ENCODE measurements around the gene CAMK2B. TPM values are rescaled to one million over a fixed set of nuclear protein-coding genes. Genes with fewer than 3 reads are reported as not detected.

Gene CAMK2B
- total and polyA plus RNA-seq, 4 donors, result 2.4 to 12.8 (median 4.4) TPM; not detected in 1

DNA sequence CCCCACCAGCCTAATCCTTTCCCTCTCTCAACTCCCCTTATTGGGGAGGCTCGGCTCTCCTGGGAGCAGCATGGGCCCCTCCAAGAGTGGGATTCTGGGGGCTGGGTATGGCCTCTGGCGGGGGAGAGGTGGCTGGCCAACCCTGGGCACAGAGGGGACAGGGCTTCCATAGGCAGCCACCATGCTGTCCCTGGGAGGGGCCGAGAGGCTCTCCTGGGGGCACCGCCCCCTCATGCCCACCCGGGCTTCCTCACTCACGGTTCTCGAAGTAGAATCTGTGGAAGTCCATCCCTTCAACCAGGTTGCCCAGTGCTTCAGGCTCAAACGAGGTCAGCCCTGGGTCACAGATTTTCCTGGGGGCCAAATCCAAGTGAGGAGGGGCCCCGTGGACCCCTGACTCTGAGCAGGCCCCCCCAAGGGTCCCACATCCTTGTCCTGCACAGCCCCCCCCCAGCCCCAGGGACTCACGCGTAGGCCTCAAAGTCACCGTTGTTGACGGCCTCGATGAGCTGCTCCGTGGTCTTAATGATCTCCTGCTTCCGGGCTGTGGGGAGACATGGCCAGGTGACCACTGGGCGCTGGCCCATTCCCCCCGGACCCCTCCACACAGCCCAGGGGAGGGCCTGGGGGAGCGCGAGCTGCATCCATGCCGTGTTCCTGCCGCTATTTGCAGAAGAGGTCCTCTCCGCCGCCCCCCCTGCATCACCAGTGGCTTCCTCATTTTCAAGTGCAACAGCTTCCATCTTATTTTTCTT, 104.9 kb downstream of the CAMK2B start:
- intact Hi-C loops (cut with DNase I), result no loop called here
- H3K27me3 ChIP-seq (ENCODE audit: control insufficient read depth in 1 of 2, insufficient read depth in 2 of 2, low read length in 1 of 2), result no peaks in the 10 kb centered on the region
- peaks cover 3% of the 10 kb centered on the region for H3K9me3 ChIP-seq (ENCODE audit: control insufficient read depth, low read length)
- ATAC-seq (ENCODE audit: low FRiP score) (no peak), DNase-seq (peak; percentile 40 to 59)
- no peaks in the 10 kb centered on the region for H3K36me3 ChIP-seq (ENCODE audit: control insufficient read depth in 1 of 2, insufficient read depth in 2 of 2, low read length in 1 of 2)
- H3K4me3 ChIP-seq (ENCODE audit: low read length in 2 of 2), result no peak overlapping the region
- no peak overlapping the region for H3K27ac ChIP-seq (ENCODE audit: low read depth in 1 of 2, low read length in 2 of 2)
- WGBS, 2 donors, result 89 to 93% methylated on average over 24 of the region's 24 CpGs
- H3K4me1 ChIP-seq (ENCODE audit: control insufficient read depth in 1 of 2, insufficient read depth in 2 of 2, low read length in 2 of 2), result no peaks in the 10 kb centered on the region

GRCh38 chr7:44220046-44220357, 105.4 kb downstream of the CAMK2B start:
- ATAC-seq (ENCODE audit: low FRiP score) (no peak), DNase-seq (peak in 1 of 2 donors; percentile 74)
- H3K27ac ChIP-seq (ENCODE audit: low read depth in 1 of 2, low read length in 2 of 2), result no peak overlapping the region
- no peaks in the 10 kb centered on the region for H3K27me3 ChIP-seq (ENCODE audit: control insufficient read depth in 1 of 2, insufficient read depth in 2 of 2, low read length in 1 of 2)
- H3K4me1 ChIP-seq (ENCODE audit: control insufficient read depth in 1 of 2, insufficient read depth in 2 of 2, low read length in 2 of 2), result no peaks in the 10 kb centered on the region
- H3K9me3 ChIP-seq (ENCODE audit: control insufficient read depth, low read length), result peaks cover 3% of the 10 kb centered on the region
- H3K36me3 ChIP-seq (ENCODE audit: control insufficient read depth in 1 of 2, insufficient read depth in 2 of 2, low read length in 1 of 2), result no peaks in the 10 kb centered on the region
- no peak overlapping the region for H3K4me3 ChIP-seq (ENCODE audit: low read length in 2 of 2)
- 92 to 93% methylated on average over 26 of the region's 26 CpGs for WGBS, 2 donors
- intact Hi-C loops (cut with DNase I), result no loop called here

GRCh38 chr7:44219371-44220045, 105.9 kb downstream of the CAMK2B start:
- peak in 1 of 2 donors; percentile 35 for DNase-seq
- no peaks in the 10 kb centered on the region for H3K27me3 ChIP-seq (ENCODE audit: control insufficient read depth in 1 of 2, insufficient read depth in 2 of 2, low read length in 1 of 2)

DNA sequence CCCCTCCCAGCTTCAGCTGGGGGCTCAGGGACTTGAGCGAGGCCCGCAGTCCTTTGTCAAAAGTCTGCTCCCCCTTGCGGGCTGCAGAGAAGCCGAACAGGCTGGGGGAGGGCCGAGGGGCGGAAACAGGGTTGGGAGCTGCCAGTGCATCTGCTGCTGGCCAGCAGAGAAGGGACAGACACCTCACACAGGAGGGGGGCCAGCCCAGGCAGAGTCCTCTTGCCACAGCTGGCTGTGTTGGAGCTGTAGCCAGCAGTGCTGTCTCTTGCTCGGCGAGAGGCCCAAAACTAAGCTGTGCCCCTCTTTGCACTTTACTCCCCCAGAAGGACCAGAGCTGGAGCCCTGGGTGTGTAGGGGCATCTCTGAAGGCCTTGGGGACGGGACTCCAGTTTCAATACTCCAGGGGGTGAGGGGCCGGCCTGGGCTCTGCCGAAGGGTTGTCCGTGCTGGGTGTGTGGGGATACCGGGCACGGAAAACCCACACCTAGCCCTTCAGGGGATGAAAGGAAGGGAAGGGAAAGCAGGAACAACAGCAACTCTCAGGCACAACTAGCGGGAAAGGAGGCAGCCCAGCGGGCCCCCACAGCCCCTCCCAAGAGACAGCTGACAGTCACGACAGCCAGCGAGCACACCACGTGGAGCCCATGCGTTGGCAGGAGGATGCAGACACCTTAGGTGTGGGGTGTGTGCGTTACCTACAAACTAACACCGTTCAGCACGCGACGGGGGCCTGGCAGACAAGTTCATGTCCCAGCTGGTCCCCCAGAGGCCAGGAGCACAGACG, 106.8 kb downstream of the CAMK2B start:
- Histone ChIP-seq H3K9me3 (ENCODE audit: control insufficient read depth, low read length) (peaks cover 3% of the 10 kb centered on the region), H3K36me3 (ENCODE audit: control insufficient read depth in 1 of 2, insufficient read depth in 2 of 2, low read length in 1 of 2) (no peaks in the 10 kb centered on the region), H3K27ac (ENCODE audit: low read depth in 1 of 2, low read length in 2 of 2) (no peak overlapping the region), H3K4me3 (ENCODE audit: low read length in 2 of 2) (no peak overlapping the region), H3K4me1 (ENCODE audit: control insufficient read depth in 1 of 2, insufficient read depth in 2 of 2, low read length in 2 of 2) (no peaks in the 10 kb centered on the region), H3K27me3 (ENCODE audit: control insufficient read depth in 1 of 2, insufficient read depth in 2 of 2, low read length in 1 of 2) (no peaks in the 10 kb centered on the region)
- ATAC-seq (ENCODE audit: low FRiP score), result no peak
- intact Hi-C loops (cut with DNase I), result no loop called here
- DNase-seq, result peak in 1 of 2 donors; percentile 34
- 82 to 85% methylated on average over 26 of the region's 26 CpGs for WGBS, 2 donors

More at GRCh38 chr7:44219371-44220045, 105.9 kb downstream of the CAMK2B start:
- ATAC-seq (ENCODE audit: low FRiP score), result no peak
- H3K4me1 ChIP-seq (ENCODE audit: control insufficient read depth in 1 of 2, insufficient read depth in 2 of 2, low read length in 2 of 2), result no peaks in the 10 kb centered on the region
- intact Hi-C loops (cut with DNase I), result no loop called here
- 94 to 95% methylated on average over 18 of the region's 18 CpGs for WGBS, 2 donors
- H3K36me3 ChIP-seq (ENCODE audit: control insufficient read depth in 1 of 2, insufficient read depth in 2 of 2, low read length in 1 of 2), result no peaks in the 10 kb centered on the region
- no peak overlapping the region for H3K27ac ChIP-seq (ENCODE audit: low read depth in 1 of 2, low read length in 2 of 2)
- no peak overlapping the region for H3K4me3 ChIP-seq (ENCODE audit: low read length in 2 of 2)
- peaks cover 3% of the 10 kb centered on the region for H3K9me3 ChIP-seq (ENCODE audit: control insufficient read depth, low read length)

- no peaks in the 10 kb centered on the region for H3K4me1 ChIP-seq (ENCODE audit: control insufficient read depth in 1 of 2, insufficient read depth in 2 of 2, low read length in 2 of 2)
- DNase-seq (peak in 1 of 2 donors; percentile 33), ATAC-seq (ENCODE audit: low FRiP score) (no peak)
- no peaks in the 10 kb centered on the region for H3K27me3 ChIP-seq (ENCODE audit: control insufficient read depth in 1 of 2, insufficient read depth in 2 of 2, low read length in 1 of 2)
- no peaks in the 10 kb centered on the region for H3K36me3 ChIP-seq (ENCODE audit: control insufficient read depth in 1 of 2, insufficient read depth in 2 of 2, low read length in 1 of 2)
- intact Hi-C loops (cut with DNase I), result no loop called here
- no peak overlapping the region for H3K4me3 ChIP-seq (ENCODE audit: low read length in 2 of 2)
- H3K9me3 ChIP-seq (ENCODE audit: control insufficient read depth, low read length), result peaks cover 3% of the 10 kb centered on the region
- H3K27ac ChIP-seq (ENCODE audit: low read depth in 1 of 2, low read length in 2 of 2), result no peak overlapping the region
- 82 to 83% methylated on average over 17 of the region's 17 CpGs for WGBS, 2 donors
Measured at GRCh38 chr7:44217852-44218402, 107.5 kb downstream of the CAMK2B start.

- ATAC-seq (ENCODE audit: low FRiP score) (no peak), DNase-seq (peak; percentile 22 to 74)
- H3K36me3 ChIP-seq (ENCODE audit: control insufficient read depth in 1 of 2, insufficient read depth in 2 of 2, low read length in 1 of 2), result no peaks in the 10 kb centered on the region
- H3K27ac ChIP-seq (ENCODE audit: low read depth in 1 of 2, low read length in 2 of 2), result no peak overlapping the region
- 67 to 73% methylated on average over 19 of the region's 19 CpGs for WGBS, 2 donors
- peaks cover 3% of the 10 kb centered on the region for H3K9me3 ChIP-seq (ENCODE audit: control insufficient read depth, low read length)
- no peaks in the 10 kb centered on the region for H3K4me1 ChIP-seq (ENCODE audit: control insufficient read depth in 1 of 2, insufficient read depth in 2 of 2, low read length in 2 of 2)
- no peaks in the 10 kb centered on the region for H3K27me3 ChIP-seq (ENCODE audit: control insufficient read depth in 1 of 2, insufficient read depth in 2 of 2, low read length in 1 of 2)
- intact Hi-C loops (cut with DNase I), result no loop called here
- H3K4me3 ChIP-seq (ENCODE audit: low read length in 2 of 2), result no peak overlapping the region
Measured at GRCh38 chr7:44217223-44217714, 108.1 kb downstream of the CAMK2B start.

DNA sequence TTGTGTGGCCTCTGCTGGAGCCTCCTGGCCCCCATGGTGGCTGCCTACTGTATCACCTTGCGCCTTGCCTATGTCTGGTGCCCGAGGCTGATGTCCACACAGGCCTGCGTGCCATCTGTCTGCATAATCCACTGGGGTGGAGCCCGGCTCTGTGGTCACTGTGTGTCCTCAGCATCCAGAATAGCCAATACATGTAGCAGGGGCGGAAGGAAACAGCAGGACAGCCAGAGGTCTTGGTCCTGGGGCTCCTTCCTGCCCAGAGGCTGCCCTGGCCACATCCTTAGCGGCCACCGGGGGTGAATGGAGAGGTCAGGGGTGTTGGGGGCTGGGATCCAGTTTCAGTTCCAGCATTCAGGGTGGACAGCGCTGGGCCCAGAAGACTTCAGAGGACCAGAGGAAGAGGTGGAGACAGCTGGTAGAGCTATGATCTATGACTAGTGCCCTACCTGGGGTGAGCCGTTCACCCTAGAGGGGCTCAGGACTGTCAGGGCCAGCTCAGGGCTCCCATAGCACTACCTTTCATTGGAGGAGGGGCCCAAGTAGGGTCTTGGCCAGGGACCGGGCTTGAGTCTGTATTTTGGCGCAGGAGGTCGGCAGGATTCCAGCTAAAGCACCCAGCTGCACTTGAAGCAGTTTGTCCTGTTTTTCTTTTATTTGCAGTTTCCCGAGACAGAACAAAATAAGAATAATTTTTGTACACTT, 108.7 kb downstream of the CAMK2B start:
- intact Hi-C loops (cut with DNase I), result no loop called here
- no peaks in the 10 kb centered on the region for H3K4me1 ChIP-seq (ENCODE audit: control insufficient read depth in 1 of 2, insufficient read depth in 2 of 2, low read length in 2 of 2)

GRCh38 chr7:44216019-44216418, 109.4 kb downstream of the CAMK2B start:
- ATAC-seq (ENCODE audit: low FRiP score) (no peak), DNase-seq (peak in 1 of 2 donors; percentile 44)
- Histone ChIP-seq H3K36me3 (ENCODE audit: control insufficient read depth in 1 of 2, insufficient read depth in 2 of 2, low read length in 1 of 2) (peaks cover 4 to 6% of the 10 kb centered on the region in 2 donors), H3K27ac (ENCODE audit: low read depth in 1 of 2, low read length in 2 of 2) (no peak overlapping the region), H3K27me3 (ENCODE audit: control insufficient read depth in 1 of 2, insufficient read depth in 2 of 2, low read length in 1 of 2) (no peaks in the 10 kb centered on the region), H3K4me3 (ENCODE audit: low read length in 2 of 2) (no peak overlapping the region), H3K4me1 (ENCODE audit: control insufficient read depth in 1 of 2, insufficient read depth in 2 of 2, low read length in 2 of 2) (no peaks in the 10 kb centered on the region), H3K9me3 (ENCODE audit: control insufficient read depth, low read length) (peaks cover 3% of the 10 kb centered on the region)
- WGBS, 2 donors, result 73 to 76% methylated on average over 8 of the region's 8 CpGs
- intact Hi-C loops (cut with DNase I), result no loop called here

More for the DNA sequence above, 108.7 kb downstream of the CAMK2B start:
- 57 to 64% methylated on average over 13 of the region's 13 CpGs for WGBS, 2 donors
- Histone ChIP-seq H3K27me3 (ENCODE audit: control insufficient read depth in 1 of 2, insufficient read depth in 2 of 2, low read length in 1 of 2) (no peaks in the 10 kb centered on the region), H3K36me3 (ENCODE audit: control insufficient read depth in 1 of 2, insufficient read depth in 2 of 2, low read length in 1 of 2) (peaks cover under 1 to 4% of the 10 kb centered on the region in 2 donors), H3K4me3 (ENCODE audit: low read length in 2 of 2) (no peak overlapping the region), H3K27ac (ENCODE audit: low read depth in 1 of 2, low read length in 2 of 2) (no peak overlapping the region), H3K9me3 (ENCODE audit: control insufficient read depth, low read length) (peaks cover 3% of the 10 kb centered on the region)
- DNase-seq (peak in 1 of 2 donors; percentile 38), ATAC-seq (ENCODE audit: low FRiP score) (no peak)
